Nephron progenitor cell (in vitro differentiated cells): ENCODE measurements around the gene CLGN.

Experiments
- DNase-seq: peaks from one replicate; pipeline ENCODE4 v3.0.0; 2021
- H3K27ac Mint-ChIP-seq: 2 replicates; pipeline ENCODE4 v1.8.0; 2021; ENCODE audit warnings: mild to moderate bottlenecking, moderate library complexity, mixed read lengths
- H3K27me3 Mint-ChIP-seq: 2 replicates; pipeline ENCODE4 v1.8.0; 2021; ENCODE audit warnings: mild to moderate bottlenecking, low read depth, mixed read lengths; ENCODE audit not compliant: poor library complexity
- H3K36me3 Mint-ChIP-seq: 2 replicates; pipeline ENCODE4 v1.8.0; 2021; ENCODE audit warnings: low read depth, mixed read lengths
- H3K4me1 Mint-ChIP-seq: 2 replicates; pipeline ENCODE4 v1.8.0; 2021; ENCODE audit warnings: mixed read lengths
- H3K4me3 Mint-ChIP-seq: 2 replicates; pipeline ENCODE4 v1.8.0; 2021; ENCODE audit warnings: mild to moderate bottlenecking, moderate library complexity, mixed read lengths
- H3K9me3 Mint-ChIP-seq: 2 replicates; pipeline ENCODE4 v1.8.0; 2021; ENCODE audit warnings: mild to moderate bottlenecking, moderate library complexity, mixed read lengths
- TF ChIP-seq, protein P1 (sequence below): fragments of 200-600 bp; sonication (generic); IDR thresholded peaks from 2 replicates; pipeline ENCODE4 v1.5.0; 2021; ENCODE audit warnings: antibody characterized with exemption

Gene CLGN

DNA sequence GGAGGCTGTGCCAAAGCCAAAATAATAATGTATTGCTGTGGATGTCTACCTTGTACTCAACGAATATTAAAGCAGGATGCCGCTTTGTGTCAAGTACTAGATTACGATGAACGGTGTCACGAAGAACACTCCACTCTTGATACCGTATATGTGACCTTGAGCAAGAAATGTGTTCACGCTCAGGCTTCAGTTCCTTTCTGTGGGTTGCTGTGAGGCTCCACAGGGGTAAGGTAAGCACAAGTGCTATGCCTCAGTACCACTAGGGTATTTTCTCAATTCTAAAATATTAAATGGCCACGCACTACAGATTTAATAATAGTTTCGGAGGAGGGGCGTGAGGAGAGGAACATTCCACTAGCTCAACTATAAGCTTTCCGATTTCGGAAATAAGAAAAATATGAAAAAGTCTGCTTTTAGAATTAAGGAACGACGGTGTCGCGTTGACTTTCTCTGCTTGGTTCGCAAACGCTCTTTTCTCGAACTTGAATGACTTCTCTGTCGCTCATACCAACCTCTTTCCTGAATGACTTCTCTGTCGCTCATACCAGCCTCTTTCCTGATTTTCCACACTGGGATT, 54.6 kb downstream of the CLGN start:
- Mint-ChIP-seq H3K27me3 (peaks cover 5% of the 10 kb centered on the region), H3K4me1 (peaks cover 48% of the 10 kb centered on the region), H3K9me3 (no peaks in the 10 kb centered on the region), H3K4me3 (no peak overlapping the region), H3K36me3 (peaks cover 4% of the 10 kb centered on the region), H3K27ac (no peak overlapping the region)
- TF ChIP-seq, protein P1, sequence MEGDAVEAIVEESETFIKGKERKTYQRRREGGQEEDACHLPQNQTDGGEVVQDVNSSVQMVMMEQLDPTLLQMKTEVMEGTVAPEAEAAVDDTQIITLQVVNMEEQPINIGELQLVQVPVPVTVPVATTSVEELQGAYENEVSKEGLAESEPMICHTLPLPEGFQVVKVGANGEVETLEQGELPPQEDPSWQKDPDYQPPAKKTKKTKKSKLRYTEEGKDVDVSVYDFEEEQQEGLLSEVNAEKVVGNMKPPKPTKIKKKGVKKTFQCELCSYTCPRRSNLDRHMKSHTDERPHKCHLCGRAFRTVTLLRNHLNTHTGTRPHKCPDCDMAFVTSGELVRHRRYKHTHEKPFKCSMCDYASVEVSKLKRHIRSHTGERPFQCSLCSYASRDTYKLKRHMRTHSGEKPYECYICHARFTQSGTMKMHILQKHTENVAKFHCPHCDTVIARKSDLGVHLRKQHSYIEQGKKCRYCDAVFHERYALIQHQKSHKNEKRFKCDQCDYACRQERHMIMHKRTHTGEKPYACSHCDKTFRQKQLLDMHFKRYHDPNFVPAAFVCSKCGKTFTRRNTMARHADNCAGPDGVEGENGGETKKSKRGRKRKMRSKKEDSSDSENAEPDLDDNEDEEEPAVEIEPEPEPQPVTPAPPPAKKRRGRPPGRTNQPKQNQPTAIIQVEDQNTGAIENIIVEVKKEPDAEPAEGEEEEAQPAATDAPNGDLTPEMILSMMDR = no peak
- DNase-seq = no peak

DNA sequence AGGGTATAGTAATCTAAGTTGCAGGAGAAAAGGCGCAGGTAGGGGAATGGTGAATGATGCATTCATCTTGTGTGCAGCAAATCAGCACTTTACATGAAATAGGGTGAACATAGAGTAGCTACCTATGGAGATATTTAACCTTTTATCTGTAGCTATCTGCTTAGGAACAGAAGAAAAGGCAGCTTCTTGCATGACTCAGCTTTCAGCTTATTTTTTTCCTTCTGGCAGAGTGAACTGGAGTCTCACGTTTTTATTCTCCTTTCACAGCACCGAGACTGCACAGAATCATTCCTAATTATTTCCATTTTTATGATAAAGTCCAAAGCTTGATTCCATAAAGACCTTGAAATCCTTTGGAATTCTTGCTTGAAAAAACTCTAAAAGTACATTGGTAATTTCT, 58.8 kb downstream of the CLGN start:
- Mint-ChIP-seq H3K27ac (no peak overlapping the region), H3K36me3 (no peaks in the 10 kb centered on the region), H3K4me1 (peaks cover 10% of the 10 kb centered on the region), H3K27me3 (peaks cover 34% of the 10 kb centered on the region), H3K4me3 (no peak overlapping the region), H3K9me3 (no peaks in the 10 kb centered on the region)
- DNase-seq = no peak
- TF ChIP-seq, protein P1 = no peak

GRCh38 chr4:140367738-140368137, 59.7 kb downstream of the CLGN start:
- Mint-ChIP-seq H3K36me3 (no peaks in the 10 kb centered on the region), H3K27me3 (peaks cover 34% of the 10 kb centered on the region), H3K27ac (no peak overlapping the region), H3K4me1 (peaks cover 10% of the 10 kb centered on the region), H3K9me3 (no peaks in the 10 kb centered on the region), H3K4me3 (no peak overlapping the region)
- DNase-seq = no peak
- TF ChIP-seq, protein P1 = no peak

- Mint-ChIP-seq H3K4me3 (no peak overlapping the region), H3K27me3 (peaks cover 36% of the 10 kb centered on the region), H3K9me3 (no peaks in the 10 kb centered on the region), H3K36me3 (no peaks in the 10 kb centered on the region), H3K27ac (no peak overlapping the region), H3K4me1 (peaks cover 14% of the 10 kb centered on the region)
- TF ChIP-seq, protein P1 = no peak
- no peak for DNase-seq
Measured at GRCh38 chr4:140363558-140363957, 63.9 kb downstream of the CLGN start.

DNA sequence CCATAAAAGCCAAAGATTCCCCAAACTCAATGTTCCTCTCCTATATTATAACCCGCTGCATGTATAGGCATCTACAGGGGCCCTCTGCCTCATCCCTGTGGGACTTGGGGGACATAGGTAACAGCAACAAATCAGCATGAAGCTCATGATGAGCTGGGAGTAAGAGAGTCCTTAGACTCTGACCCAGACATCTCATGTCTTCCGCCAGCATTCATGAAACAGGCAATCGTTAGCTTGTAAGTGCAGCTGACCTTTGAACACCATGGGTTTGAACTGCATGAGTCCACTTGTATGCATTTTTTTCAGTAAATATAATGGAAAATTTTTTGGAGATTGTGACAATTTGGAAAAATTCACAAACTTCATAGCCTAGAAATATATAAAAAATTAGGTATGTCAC, 64.4 kb downstream of the CLGN start:
- H3K27me3 Mint-ChIP-seq = peaks cover 36% of the 10 kb centered on the region
- H3K4me1 Mint-ChIP-seq = peaks cover 14% of the 10 kb centered on the region
- H3K36me3 Mint-ChIP-seq = no peaks in the 10 kb centered on the region
- TF ChIP-seq, protein P1 = no peak
- H3K4me3 Mint-ChIP-seq = no peak overlapping the region
- DNase-seq = no peak
- no peaks in the 10 kb centered on the region for H3K9me3 Mint-ChIP-seq
- no peak overlapping the region for H3K27ac Mint-ChIP-seq

DNA sequence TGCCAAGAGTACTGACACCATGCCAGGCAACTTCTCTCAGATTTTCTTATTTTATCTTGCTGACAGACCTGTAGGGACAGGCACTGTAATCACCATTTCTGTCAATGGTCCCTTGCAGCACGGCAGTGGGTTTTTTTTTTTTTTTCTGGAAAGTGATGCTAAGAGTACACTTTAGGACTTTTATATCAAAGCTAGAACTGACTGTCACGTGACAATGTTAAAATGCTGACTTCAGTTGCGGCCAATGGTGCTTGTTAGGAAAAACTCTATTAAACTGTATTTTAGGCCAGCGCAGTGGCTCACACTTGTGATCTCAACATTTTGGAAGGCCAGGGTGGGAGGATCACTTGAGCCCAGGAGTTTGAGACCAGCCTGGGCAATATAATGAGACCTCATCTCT, 66.3 kb downstream of the CLGN start:
- H3K27me3 Mint-ChIP-seq = peaks cover 30% of the 10 kb centered on the region
- DNase-seq = no peak
- peaks cover 23% of the 10 kb centered on the region for H3K4me1 Mint-ChIP-seq

More for the DNA sequence above, 66.3 kb downstream of the CLGN start:
- H3K4me3 Mint-ChIP-seq = no peak overlapping the region
- no peaks in the 10 kb centered on the region for H3K9me3 Mint-ChIP-seq
- no peak overlapping the region for H3K27ac Mint-ChIP-seq
- TF ChIP-seq, protein P1 = no peak
- no peaks in the 10 kb centered on the region for H3K36me3 Mint-ChIP-seq
